Adipose tissue (tissue), 3 donors: ENCODE results near the gene TCF15. TPM values are rescaled to one million over a fixed set of nuclear protein-coding genes. Genes with fewer than 3 reads are reported as not detected.
"Not testable (repeated sequence)": the region's sequence is repeated elsewhere in the genome, so short reads cannot be mapped to it uniquely, and the experiment has no call there.

Source experiments
- H3K27ac ChIP-seq: one replicate; pipeline ENCODE4 v1.5.1; 2013; ENCODE audit warnings: low read depth, low read length
- WGBS, 3 donors: extraction: QIAGEN DNeasy Blood & Tissue Kit; methylation state at CpG; one replicate each; pipeline ENCODE4 v1.1.7; 2013; 5-methylcytosine and 5-hydroxymethylcytosine counted together
- polyA plus RNA-seq, 3 donors: library from polyadenylated mRNA; stranded (reverse); fragments of 200-250 nt; gene quantifications; one replicate each; pipeline ENCODE4 v1.2.3, GENCODE V29; 2013
- donor health status: healthy with polysubstance abuse.
- donor health status: Bipolar disorder and iron deficiency.
- donor health status: healthy.

The TCF15 gene
- polyA plus RNA-seq, 3 donors = 0.35 to 8.2 (median 4.5) TPM

DNA sequence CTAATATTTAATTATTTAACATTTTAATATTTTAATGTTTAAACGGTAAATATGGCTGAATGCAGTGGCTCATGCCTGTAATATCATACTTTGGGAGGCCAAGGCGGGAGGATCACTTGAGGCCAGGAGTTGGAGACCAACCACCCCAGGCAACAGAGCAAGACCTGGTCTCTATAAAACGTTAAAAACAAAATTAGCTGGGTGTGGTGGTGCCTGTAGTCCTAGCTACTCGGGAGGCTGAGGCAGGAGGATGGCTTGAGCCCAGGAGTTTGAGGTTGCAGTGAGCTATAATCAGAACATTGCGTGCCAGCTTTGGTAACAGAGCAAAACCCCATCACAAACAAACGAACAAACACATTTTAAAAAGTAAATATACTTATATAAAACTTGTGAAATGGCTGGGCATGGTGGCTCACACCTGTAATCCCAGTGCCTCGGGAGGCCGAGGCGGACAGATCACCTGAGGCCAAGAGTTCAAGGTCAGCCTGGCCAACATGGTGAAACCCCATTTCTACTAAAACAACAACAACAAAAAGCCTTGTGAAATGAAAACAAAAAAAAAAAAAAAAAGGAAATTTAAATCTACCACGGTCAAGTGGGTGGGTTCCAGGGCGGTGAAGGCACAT lies 34.7 kb upstream of the TCF15 start:
- no peak overlapping the region for H3K27ac ChIP-seq
- 76 to 84% (median 82%) methylated on average over 11 of the region's 11 CpGs for WGBS, 3 donors

DNA sequence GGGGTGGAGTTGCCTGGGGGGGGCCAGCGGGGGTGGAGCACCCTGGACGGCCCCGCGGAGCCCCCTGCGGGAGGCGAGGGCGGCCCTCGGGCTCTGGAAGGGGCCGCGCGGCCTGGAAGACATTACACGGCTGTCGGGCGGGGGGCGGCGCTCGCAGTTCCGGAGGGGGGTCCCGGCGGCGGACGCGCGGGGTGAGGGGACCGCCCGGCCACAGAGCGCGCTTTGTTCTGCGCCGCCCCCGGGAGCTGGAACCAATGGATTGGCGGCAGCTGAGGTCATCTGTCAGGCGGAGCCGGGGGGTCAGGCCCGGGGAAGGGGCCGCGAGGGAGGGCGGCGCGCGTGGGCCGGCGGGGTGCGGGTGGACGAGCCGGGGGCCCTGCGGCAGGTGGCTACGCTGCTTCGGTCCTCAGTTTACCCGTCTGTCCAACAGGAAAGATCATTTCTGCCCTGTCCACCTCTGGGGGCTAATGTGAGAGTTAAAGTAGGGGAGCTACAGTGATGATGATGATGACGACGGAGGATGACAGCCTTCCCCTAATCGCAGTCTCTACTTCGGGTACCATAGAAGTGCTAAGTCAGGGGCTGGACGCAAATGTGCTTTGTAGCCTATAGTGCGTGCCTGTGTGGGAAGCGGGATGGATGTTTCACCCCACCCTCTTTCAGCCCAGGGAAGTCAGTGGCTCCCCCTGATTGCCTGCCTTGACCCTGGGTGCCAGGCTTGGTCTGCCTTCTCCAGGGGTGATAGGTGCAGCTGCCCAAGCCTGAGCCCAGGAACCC lies 32.5 kb upstream of the TCF15 start:
- H3K27ac ChIP-seq = no peak overlapping the region
- WGBS, 3 donors = 5 to 9% (median 9%) methylated on average over 32 to 57 of the region's 57 CpGs

DNA sequence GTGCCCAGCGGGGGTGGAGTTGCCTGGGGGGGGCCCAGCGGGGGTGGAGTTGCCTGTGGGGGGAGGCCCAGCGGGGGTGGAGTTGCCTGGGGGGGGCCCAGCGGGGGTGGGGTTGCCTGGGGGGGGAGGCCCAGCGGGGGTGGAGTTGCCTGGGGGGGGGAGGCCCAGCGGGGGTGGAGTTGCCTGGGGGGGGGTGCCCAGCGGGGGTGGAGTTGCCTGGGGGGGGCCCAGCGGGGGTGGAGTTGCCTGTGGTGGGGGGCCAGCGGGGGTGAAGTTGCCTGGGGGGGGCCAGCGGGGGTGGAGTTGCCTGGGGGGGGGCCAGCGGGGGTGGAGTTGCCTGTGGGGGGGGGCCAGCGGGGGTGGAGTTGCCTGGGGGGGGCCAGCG lies 31.9 kb upstream of the TCF15 start:
- not testable (repeated sequence) for H3K27ac ChIP-seq

DNA sequence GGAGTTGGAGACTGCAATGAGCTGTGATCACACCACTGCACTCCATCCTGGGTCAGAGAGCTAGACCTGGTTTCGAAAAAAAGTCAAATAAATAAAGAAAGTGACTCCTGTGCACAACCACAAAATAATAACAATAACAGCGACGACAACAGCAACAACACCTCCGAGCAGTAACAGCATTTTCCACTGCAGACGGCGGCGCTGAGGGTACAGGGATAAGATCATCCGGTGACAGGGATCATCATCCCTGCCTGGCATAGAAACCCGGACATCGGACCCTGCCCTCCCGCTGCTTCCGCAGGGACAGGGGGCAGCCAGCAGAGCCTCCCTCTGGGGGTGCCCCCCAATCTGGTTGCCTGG lies 31.4 kb upstream of the TCF15 start:
- 26 to 53% (median 42%) methylated on average over 12 of the region's 12 CpGs for WGBS, 3 donors

More for the DNA sequence above, 31.9 kb upstream of the TCF15 start:
- 27 to 31% methylated on average over 3 to 4 of the region's 13 CpGs; no CpG with 5 or more reads in 1 of the 3 donors for WGBS, 3 donors

DNA sequence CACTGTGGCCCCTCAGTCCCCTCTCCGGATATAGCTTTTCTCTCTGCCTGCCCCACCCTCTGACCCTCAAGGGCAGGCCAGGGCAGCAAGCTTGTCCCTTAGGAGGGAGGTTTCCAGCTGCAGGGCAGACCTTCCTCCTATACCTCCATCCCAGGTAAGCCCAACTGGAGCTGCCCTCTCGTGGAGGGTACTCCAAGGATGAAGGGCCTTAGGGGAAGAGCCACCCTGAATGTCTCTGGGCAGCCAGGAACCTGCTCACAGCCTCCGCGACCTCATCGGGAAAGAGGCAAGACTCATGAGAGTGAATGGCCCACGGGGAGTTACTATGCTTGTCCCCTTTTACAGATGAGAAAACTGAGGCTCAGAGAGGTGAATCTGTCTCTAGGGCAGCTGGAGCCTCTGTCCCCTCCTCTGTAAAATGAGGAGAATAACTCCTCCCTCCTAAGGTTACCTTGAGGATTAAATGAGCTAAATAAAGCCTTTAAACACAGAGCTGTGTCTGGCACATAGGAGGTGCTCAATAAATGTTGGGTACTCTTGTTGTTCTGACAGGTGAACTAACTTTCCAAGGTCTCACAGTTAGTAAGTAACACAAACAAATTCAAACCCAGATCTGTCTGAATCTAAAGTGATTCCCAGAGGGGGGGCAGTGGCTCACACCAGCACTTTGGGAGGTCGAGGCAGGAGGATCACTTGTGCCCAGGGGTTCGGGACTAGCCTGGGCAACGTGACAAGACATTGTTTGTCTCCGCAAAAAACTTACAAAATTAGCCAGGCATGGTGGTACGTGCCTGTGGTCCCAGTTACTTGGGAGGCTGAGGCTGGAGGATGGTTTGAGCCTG lies 30.8 kb upstream of the TCF15 start:
- H3K27ac ChIP-seq = no peak overlapping the region
- 51 to 68% (median 66%) methylated on average over 11 of the region's 11 CpGs for WGBS, 3 donors

More for the DNA sequence above, 31.4 kb upstream of the TCF15 start:
- no peak overlapping the region for H3K27ac ChIP-seq

DNA sequence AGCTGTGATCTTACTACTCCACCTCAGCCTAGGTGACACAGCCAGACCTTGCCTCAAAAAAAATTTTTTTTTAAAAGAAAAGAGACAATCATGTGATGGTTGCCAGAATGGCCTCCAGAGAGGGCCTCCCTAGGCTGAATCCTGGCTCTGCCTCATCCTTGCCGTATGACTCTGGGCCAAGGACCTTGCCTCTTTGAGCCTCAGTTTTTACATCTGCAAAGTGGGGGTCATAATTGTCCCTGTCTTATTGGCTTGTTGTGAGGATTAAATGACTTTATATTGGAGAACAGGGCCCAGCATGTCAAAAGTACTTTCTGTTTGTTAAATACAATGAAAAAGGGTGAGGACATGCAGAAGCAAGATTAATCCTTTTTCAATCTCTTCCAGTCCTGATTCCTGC lies 28.5 kb upstream of the TCF15 start:
- WGBS, 3 donors = 63 to 74% (median 69%) methylated on average over 1 of the region's 1 CpG
- H3K27ac ChIP-seq = no peak overlapping the region

DNA sequence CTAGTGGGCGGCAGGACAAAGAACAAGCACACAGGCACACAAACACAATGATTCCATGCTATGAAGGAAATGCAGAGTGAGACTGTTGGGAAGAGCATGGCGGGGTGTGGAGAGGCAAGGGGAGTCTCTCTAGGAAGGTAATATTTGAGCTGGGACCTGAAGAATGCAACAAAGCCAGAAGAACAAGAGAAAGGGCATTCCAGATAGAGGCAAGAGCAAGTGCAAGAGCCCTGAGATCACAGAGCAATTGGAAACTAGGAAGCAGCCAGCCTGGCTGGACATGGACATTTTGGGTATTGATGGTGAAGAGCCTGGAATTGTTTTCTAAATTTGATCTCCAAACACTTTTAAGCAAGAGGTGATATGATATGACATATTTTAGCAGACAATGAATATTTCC lies 27.4 kb upstream of the TCF15 start:
- WGBS, 3 donors = 72 to 95% (median 91%) methylated on average over 2 of the region's 2 CpGs
- H3K27ac ChIP-seq = no peak overlapping the region

DNA sequence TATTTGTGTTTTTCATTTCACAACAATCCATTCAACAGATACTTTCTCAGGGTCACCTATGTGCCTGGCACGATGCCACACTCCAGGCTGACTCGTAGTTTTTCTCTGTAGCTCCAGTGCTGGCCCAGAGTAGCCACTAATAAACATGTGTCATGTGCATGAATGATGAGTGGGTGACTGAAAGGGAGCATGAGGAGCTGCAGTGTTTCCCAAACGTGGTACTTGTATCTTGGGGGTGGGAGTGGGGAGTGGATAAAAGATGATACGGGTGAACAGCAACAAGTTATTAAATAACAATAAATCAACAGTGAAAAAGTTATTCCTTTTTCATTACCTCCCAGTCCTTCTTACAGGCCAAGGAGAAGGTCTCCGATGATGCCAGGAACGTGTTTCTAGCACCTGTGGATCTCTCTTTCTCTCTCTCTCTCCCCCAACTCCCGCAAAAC lies 25.8 kb upstream of the TCF15 start:
- no peak overlapping the region for H3K27ac ChIP-seq
- WGBS, 3 donors = 27 to 62% (median 56%) methylated on average over 7 of the region's 7 CpGs

DNA sequence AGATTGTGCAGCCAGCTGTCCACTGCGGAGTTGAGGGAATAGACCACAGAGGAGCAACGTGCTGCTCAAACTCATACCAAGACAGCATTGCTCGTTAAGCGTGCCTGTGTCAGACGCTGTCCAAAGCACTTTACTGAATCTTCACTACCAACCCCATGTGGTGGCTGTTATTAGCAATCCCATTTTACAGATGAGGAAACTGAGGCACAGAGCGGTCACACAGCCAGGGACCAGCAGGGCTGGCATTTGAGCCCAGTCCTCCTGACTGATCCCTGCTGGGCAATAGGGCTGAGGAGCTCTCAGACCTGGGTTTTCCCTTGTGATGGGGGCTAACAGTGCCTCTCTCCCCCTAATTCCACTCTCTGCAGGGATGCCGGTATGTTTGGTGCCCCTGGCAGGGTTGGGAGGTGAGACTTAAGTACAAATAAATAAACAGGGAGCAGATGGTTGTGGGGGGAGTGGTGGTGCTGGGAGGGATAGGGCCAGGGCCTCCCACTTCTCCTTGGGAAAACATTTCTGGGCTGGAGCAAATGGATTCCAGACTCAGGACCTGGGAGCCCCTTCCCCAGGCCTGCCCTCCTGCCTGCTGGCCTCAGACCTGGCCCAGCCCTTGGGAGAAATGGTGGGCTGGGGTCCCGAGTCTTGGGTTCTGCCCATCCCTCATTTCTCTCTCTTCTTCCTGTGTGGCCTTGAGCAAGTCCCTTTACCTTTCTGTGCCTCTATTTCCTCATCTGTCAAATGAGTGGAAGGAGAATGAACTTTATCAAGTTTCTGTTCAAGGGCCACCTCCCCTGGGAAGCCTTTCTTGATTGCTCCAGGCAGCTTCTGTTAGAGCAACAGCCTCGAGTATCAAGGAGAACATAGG lies 25.2 kb upstream of the TCF15 start:
- no peak overlapping the region for H3K27ac ChIP-seq
- 69 to 83% (median 81%) methylated on average over 9 of the region's 9 CpGs for WGBS, 3 donors

DNA sequence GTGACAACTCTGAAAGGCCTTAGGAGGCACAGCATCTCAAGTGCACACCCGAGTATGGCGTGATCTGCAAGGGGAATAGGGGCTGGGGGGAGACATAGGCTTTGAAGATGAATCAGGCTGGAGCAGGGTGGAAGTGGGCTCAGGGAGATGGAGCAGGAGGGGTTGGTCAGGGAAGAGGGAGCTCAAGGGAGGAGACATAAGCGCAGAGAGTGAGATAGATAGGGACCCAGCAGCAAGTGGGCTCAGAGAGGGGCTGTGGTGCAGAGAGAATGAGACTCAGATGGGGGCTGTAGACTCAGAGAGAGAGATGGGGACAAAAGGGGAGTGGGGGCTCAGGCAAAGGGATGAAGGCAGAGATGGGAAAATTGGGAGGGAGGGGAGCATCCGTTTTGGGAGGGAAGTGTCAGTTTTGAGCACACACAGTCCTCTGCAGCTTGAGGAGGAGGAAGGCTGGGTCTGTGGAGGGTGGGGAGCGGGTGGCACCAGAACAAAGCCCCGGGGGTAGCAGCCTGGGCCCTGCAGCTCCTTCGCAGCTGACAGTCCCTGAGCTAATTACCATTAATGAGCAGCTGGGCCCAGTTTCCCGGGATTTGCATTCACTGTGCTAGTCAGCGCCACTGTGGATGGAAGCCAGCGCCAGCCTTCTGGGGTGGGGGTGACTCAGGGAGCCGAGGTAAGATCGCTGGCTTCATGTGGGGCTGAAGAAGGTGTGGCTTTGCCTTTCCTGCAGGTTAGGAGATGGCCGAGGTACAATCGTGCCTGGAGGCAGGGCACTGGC lies 24.2 kb upstream of the TCF15 start:
- WGBS, 3 donors = 67 to 74% (median 71%) methylated on average over 14 of the region's 14 CpGs
- no peak overlapping the region for H3K27ac ChIP-seq

DNA sequence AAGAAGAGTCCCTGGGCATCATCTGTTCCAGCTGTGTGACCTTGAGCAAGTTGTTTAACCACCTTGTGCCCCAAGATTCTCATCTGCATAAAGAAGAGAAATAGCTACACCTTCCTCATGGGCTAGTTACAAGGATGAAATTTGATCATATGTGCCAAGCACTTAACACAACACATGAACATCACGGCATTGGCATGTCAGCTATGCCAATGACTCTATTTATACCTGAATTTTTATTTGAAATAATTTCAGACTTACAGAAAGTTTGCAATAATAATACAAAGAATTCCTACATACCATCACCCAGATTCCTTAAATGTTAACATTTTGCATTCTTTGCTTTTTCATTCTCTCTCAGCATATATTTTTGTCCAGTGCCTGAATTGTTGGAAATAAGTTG lies 21.0 kb upstream of the TCF15 start:
- 45 to 89% (median 54%) methylated on average over 1 of the region's 1 CpG for WGBS, 3 donors

DNA sequence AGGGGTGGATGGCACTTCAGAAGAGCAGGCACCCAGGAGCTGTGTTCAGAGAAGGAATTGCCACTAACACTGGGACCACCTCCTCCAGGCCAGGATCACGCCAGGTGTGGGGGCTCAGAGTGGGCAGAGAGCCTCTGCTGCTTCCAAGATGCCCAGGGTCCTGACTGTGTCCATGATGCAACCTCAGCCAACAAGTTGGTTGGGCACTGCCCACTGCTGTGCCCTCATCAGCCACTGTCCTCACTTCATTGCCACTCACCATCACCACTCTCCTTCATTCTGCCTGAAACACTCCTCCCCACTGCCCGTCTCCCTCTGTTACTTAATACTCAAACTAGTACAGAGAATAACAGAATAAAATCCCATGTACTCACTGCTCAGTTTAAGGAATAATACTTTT lies 16.5 kb upstream of the TCF15 start:
- H3K27ac ChIP-seq = no peak overlapping the region
- WGBS, 3 donors = 71 to 87% (median 78%) methylated on average over 2 of the region's 2 CpGs

More for the DNA sequence above, 21.0 kb upstream of the TCF15 start:
- H3K27ac ChIP-seq = no peak overlapping the region

DNA sequence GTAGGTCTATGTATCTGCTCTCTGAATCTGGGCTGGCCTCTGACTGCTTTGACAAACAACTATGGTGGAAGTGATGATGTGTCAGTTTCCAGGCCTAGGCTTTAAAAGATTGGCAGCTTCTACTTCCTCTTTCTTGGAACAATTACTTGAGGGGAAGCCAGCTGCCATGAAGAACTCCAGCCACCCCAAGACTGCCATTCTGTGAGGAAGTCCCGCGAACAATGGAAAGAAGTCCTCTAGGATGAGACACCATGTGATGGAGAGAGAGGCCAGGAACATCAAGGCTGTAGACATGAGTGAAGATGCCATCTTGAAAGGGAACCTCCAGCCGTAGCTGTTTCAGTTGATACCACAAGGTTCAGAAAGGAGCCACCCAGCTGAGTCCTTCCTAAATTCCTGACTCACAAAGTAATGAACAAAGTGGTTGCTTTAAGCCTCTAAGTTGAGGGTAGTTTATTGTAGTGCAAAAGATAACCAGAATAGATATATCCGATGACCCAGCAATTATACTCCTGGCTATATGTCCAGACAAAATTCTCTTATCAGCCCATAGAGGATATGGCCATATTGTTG lies 15.3 kb upstream of the TCF15 start:
- no peak overlapping the region for H3K27ac ChIP-seq
- WGBS, 3 donors = 70 to 88% (median 79%) methylated on average over 4 of the region's 4 CpGs

DNA sequence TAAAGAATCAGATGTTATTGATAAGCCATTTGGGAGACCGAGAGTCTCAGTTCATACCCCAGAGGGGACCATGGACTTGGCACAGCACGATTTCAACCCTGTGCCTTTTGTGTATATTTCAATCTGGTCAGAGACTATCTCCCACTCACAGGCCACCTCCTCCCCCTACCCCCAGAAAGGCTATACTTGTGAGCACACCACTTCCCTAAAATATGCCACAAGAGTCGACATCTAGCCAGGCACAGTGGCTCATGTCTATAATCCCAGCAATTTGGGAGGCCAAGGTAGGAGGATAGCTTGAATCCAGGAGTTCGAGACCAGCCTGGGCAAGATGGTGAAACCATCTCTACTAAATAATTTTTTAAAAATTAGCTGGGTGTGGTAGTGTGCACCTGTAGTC lies 13.6 kb upstream of the TCF15 start:
- WGBS, 3 donors = 61 to 68% (median 64%) methylated on average over 4 of the region's 4 CpGs
- no peak overlapping the region for H3K27ac ChIP-seq

DNA sequence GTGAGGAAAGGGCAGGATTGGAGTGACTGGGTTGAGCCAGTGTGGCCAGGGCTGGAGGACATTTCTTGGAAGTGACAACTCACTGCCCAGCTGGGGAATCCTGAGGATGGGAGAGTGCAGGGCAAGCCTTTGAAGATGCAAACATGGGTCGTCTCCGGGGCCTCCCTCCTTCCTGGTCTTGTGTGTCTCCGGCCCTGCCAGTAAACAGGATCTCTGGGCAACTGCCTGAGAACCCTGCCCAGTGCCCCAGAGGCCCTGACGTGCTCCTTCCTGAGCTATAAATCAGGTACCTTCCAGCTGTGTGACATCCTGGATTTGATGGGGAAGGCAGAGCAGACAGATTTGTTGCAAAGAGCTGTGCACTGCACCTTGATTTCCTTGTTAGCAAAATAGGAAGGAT lies 12.9 kb upstream of the TCF15 start:
- 20 to 29% (median 28%) methylated on average over 2 to 4 of the region's 4 CpGs for WGBS, 3 donors

DNA sequence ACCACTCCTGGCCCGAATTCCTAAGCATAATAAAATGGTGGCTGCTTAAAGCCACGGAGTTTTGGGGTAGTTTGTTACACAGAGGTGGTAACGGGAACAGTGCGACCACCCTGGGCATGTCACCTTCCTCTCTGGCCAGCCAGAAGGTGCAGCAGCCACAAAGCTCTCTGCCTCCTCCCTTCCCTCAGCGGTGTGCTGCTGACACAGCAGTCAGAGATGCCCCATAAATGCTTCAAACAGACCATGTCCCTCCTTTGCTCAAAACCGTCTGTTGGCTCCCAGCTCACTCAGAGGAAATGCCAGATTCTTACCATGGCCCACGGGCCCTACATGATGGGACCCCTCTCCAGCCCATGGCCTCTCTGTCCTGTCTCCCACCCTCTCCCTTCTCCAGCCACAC lies 12.1 kb upstream of the TCF15 start:
- H3K27ac ChIP-seq = no peak overlapping the region
- 73 to 80% (median 79%) methylated on average over 7 of the region's 7 CpGs for WGBS, 3 donors

More for the DNA sequence above, 12.9 kb upstream of the TCF15 start:
- H3K27ac ChIP-seq = no peak overlapping the region

DNA sequence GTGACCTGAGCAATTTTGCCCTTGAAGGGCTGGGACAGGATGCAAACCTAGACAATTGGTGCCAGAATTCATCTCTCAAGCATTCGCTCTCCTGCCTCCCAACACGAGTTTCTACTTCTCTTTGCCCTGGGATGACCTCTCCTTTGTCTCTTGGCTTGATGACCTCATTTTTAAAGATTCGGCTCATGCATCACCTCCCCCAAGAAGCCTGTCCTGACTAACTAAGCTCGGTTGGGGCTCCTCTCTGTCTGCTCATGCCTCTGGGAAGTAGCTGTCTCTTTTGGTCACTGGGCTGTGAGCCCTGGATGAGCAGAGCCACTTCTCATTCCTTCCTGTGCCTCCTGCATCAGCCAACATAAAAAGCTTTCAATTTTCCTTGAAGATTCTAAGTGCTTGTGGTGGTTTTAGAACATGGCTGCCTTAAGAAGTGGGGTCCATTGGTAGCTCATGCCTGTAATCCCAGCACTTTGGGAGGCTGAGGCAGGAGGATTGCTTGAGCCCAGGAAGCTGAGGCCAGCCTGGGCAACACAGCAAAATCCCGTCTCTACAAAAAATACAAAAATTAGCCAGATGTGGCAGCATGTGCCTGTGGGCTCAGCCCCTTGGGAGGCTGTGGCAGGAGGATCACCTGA lies 11.1 kb upstream of the TCF15 start:
- 40 to 56% (median 48%) methylated on average over 5 of the region's 5 CpGs for WGBS, 3 donors
- H3K27ac ChIP-seq = no peak overlapping the region
